IMR-90 (cell line): ENCODE data around the gene BTLA. TPM values are rescaled to one million over a fixed set of nuclear protein-coding genes. Genes with fewer than 3 reads are reported as not detected.

Experiments used
- ATAC-seq: fragments of 200-7000 bp; cut with Tn5 transposase; 2 replicates; pipeline ENCODE4 v1.9.1; 2020; ENCODE audit warnings: low read depth, mild to moderate bottlenecking, moderate library complexity
- BruUV-seq: library from RNA; stranded (reverse); fragments of 400-500 nt; replicated peaks from 2 replicates; lab custom pipeline; 2021; lab: Mats Ljungman, UMichigan
- CTCF ChIA-PET: fragments of 300-600 bp; formaldehyde crosslinking; extraction: SDS; loops from one replicate; lab custom pipeline; 2021; ENCODE audit warnings: antibody characterized with exemption; lab: Yijun Ruan, JAX
- POLR2A ChIA-PET: fragments of 300-600 bp; sonication (Branson Sonifier 250); formaldehyde crosslinking; loops from one replicate; lab custom pipeline; 2022; ENCODE audit warnings: antibody characterized with exemption; ENCODE audit not compliant: unreplicated experiment; lab: Charles Lee
- DNase-seq: peaks from one replicate; pipeline ENCODE4 v3.0.0; 2013
- H2AFZ ChIP-seq: replicated peaks from 2 replicates; pipeline ENCODE3; 2013; ENCODE audit warnings: low read length, mild to moderate bottlenecking; ENCODE audit not compliant: poor library complexity
- H2AK5ac ChIP-seq: 2 replicates; pipeline ENCODE4 v1.6.1; 2013; ENCODE audit warnings: low read depth, low read length, inconsistent platforms
- H2AK9ac ChIP-seq: replicated peaks from 2 replicates; pipeline ENCODE3; 2013; ENCODE audit warnings: mild to moderate bottlenecking, low read depth, low read length, moderate library complexity; ENCODE audit not compliant: poor library complexity
- H2BK120ac ChIP-seq: 2 replicates; pipeline ENCODE4 v1.6.1; 2013; ENCODE audit warnings: low read depth, low read length, inconsistent platforms
- H2BK15ac ChIP-seq: 3 replicates; pipeline ENCODE4 v1.6.1; 2013; ENCODE audit warnings: low read depth, low read length, inconsistent platforms
- H2BK20ac ChIP-seq: 2 replicates; pipeline ENCODE4 v1.6.1; 2013; ENCODE audit warnings: low read depth, mild to moderate bottlenecking, inconsistent platforms, low read length, moderate library complexity
- H2BK5ac ChIP-seq: 2 replicates; pipeline ENCODE4 v1.6.1; 2013; ENCODE audit warnings: mild to moderate bottlenecking, low read depth, low read length, inconsistent platforms; ENCODE audit not compliant: poor library complexity, severe bottlenecking
- H3K14ac ChIP-seq: replicated peaks from 2 replicates; pipeline ENCODE4 v1.6.1; 2013; ENCODE audit warnings: low read depth, low read length, inconsistent platforms
- H3K18ac ChIP-seq: 2 replicates; pipeline ENCODE4 v1.6.1; 2013; ENCODE audit warnings: low read depth, low read length, control low read depth
- H3K23ac ChIP-seq: 2 replicates; pipeline ENCODE4 v1.6.1; 2013; ENCODE audit warnings: low read depth, low read length, inconsistent platforms
- H3K27ac ChIP-seq: 2 replicates; pipeline ENCODE4 v1.5.1; 2013; ENCODE audit warnings: mild to moderate bottlenecking, control low read depth, low read length; ENCODE audit not compliant: insufficient read depth
- H3K27me3 ChIP-seq: 2 replicates; pipeline ENCODE4 v1.6.1; 2013; ENCODE audit warnings: low read length; ENCODE audit not compliant: control insufficient read depth, insufficient read depth
- H3K36me3 ChIP-seq: 2 replicates; pipeline ENCODE4 v1.6.1; 2013; ENCODE audit warnings: low read length, mixed read lengths; ENCODE audit not compliant: control insufficient read depth, insufficient read depth
- H3K4ac ChIP-seq: 2 replicates; pipeline ENCODE4 v1.6.1; 2013; ENCODE audit warnings: low read depth, low read length, inconsistent platforms
- H3K4me1 ChIP-seq: 2 replicates; pipeline ENCODE4 v1.6.1; 2013; ENCODE audit warnings: low read length, mixed read lengths; ENCODE audit not compliant: control insufficient read depth, insufficient read depth
- H3K4me2 ChIP-seq: 2 replicates; pipeline ENCODE4 v1.6.1; 2013; ENCODE audit warnings: low read depth, mild to moderate bottlenecking, control low read depth, low read length, moderate library complexity
- H3K4me3 ChIP-seq: 2 replicates; pipeline ENCODE4 v1.5.1; 2013; ENCODE audit warnings: low read depth, mild to moderate bottlenecking, control low read depth, low read length, moderate library complexity; ENCODE audit not compliant: insufficient read depth
- H3K56ac ChIP-seq: 2 replicates; pipeline ENCODE4 v1.6.1; 2013; ENCODE audit warnings: low read length, inconsistent platforms; ENCODE audit not compliant: insufficient read depth; ENCODE audit errors: extremely low read depth
- H3K79me1 ChIP-seq, 2 experiments: 2 replicates each; pipeline ENCODE4 v1.6.1; 2013; ENCODE audit warnings: low read length in 2 of 2, inconsistent platforms in 1 of 2, low read depth in 1 of 2
- H3K9ac ChIP-seq: 2 replicates; pipeline ENCODE4 v1.6.1; 2013; ENCODE audit warnings: low read depth, low read length, control low read depth
- H3K9me1 ChIP-seq: 2 replicates; pipeline ENCODE4 v1.6.1; 2013; ENCODE audit warnings: low read length, inconsistent platforms; ENCODE audit not compliant: insufficient read depth
- H3K9me3 ChIP-seq: 2 replicates; pipeline ENCODE4 v1.6.1; 2013; ENCODE audit warnings: low read length; ENCODE audit not compliant: control insufficient read depth, insufficient read depth
- H4K20me1 ChIP-seq: 2 replicates; pipeline ENCODE4 v1.6.1; 2013; ENCODE audit warnings: low read length, inconsistent platforms; ENCODE audit not compliant: insufficient read depth
- H4K5ac ChIP-seq: 2 replicates; pipeline ENCODE4 v1.6.1; 2013; ENCODE audit warnings: mild to moderate bottlenecking, low read depth, low read length, control low read depth
- H4K8ac ChIP-seq, 2 experiments: 2 replicates each; pipeline ENCODE4 v1.6.1; 2013; ENCODE audit warnings: low read depth in 2 of 2, low read length in 2 of 2, control low read depth in 1 of 2, inconsistent platforms in 1 of 2
- H4K91ac ChIP-seq: 2 replicates; pipeline ENCODE4 v1.6.1; 2013; ENCODE audit warnings: low read depth, low read length, inconsistent platforms; ENCODE audit not compliant: insufficient read depth
- BHLHE40 ChIP-seq: fragments of 150-350 bp; IDR thresholded peaks from 2 replicates; pipeline ENCODE4 v1.6.1; 2016; ENCODE audit warnings: mild to moderate bottlenecking, low read depth, low read length
- CEBPB ChIP-seq: IDR thresholded peaks from 2 replicates; pipeline ENCODE4 v1.6.1; 2012; ENCODE audit warnings: low read depth, low read length, improper control_type of control experiment
- CHD1 ChIP-seq: IDR thresholded peaks from 2 replicates; pipeline ENCODE4 v1.6.1; 2012; ENCODE audit warnings: low read depth, low read length, improper control_type of control experiment
- ELK1 ChIP-seq: fragments of 150-350 bp; IDR thresholded peaks from 2 replicates; pipeline ENCODE4 v1.6.1; 2016; ENCODE audit warnings: low read depth, mild to moderate bottlenecking, low read length, moderate library complexity, borderline replicate concordance
- FOS ChIP-seq: fragments of 150-350 bp; IDR thresholded peaks from 2 replicates; pipeline ENCODE4 v1.6.1; 2016; ENCODE audit warnings: low read depth, low read length
- MAFK ChIP-seq: IDR thresholded peaks from 2 replicates; pipeline ENCODE4 v1.6.1; 2012; ENCODE audit warnings: low read depth, low read length, improper control_type of control experiment
- MAZ ChIP-seq: IDR thresholded peaks from 2 replicates; pipeline ENCODE4 v1.6.1; 2012; ENCODE audit warnings: low read depth, mild to moderate bottlenecking, low read length, improper control_type of control experiment, moderate library complexity, borderline replicate concordance
- MXI1 ChIP-seq: IDR thresholded peaks from 2 replicates; pipeline ENCODE4 v1.6.1; 2012; ENCODE audit warnings: low read depth, mild to moderate bottlenecking, low read length, moderate library complexity, borderline replicate concordance
- NFE2L2 ChIP-seq: fragments of 150-350 bp; IDR thresholded peaks from 2 replicates; pipeline ENCODE4 v1.6.1; 2016; ENCODE audit warnings: low read depth, mild to moderate bottlenecking, low read length
- POLR2A ChIP-seq: IDR thresholded peaks from 2 replicates; pipeline ENCODE4 v1.6.1; 2012; ENCODE audit warnings: mild to moderate bottlenecking, low read depth, low read length
- RAD21 ChIP-seq: IDR thresholded peaks from 2 replicates; pipeline ENCODE4 v1.6.1; 2012; ENCODE audit warnings: low read length, improper control_type of control experiment
- RCOR1 ChIP-seq: IDR thresholded peaks from 2 replicates; pipeline ENCODE4 v1.6.1; 2012; ENCODE audit warnings: mild to moderate bottlenecking, low read length, improper control_type of control experiment; ENCODE audit not compliant: insufficient replicate concordance
- RFX5 ChIP-seq: IDR thresholded peaks from 2 replicates; pipeline ENCODE4 v1.8.0; 2012; ENCODE audit warnings: low read depth, mild to moderate bottlenecking, low read length, moderate library complexity
- SMC3 ChIP-seq: fragments of 150-350 bp; IDR thresholded peaks from 2 replicates; pipeline ENCODE4 v1.6.1; 2016; ENCODE audit warnings: low read depth, mild to moderate bottlenecking, antibody characterized with exemption, low read length, moderate library complexity
- USF2 ChIP-seq: fragments of 150-350 bp; IDR thresholded peaks from 2 replicates; pipeline ENCODE4 v1.6.1; 2017; ENCODE audit warnings: mild to moderate bottlenecking, antibody characterized with exemption, low read length, low read depth
- dilution Hi-C: fragments of 300-500 bp; cut with HindIII; formaldehyde crosslinking; loops from one replicate; pipeline ENCODE4 v1.14.3; 2018; ENCODE audit warnings: low sequenced_read_pairs; ENCODE audit not compliant: unreplicated experiment
- in situ Hi-C: fragments of 300-500 bp; cut with MboI; formaldehyde crosslinking; loops from 3 replicates; pipeline ENCODE4 v1.14.3; 2019; ENCODE audit warnings: low sequenced_read_pairs, inconsistent platforms, mixed read lengths
- intact Hi-C: fragments of 100-400 bp; cut with micrococcal nuclease; formaldehyde crosslinking; loops from 2 replicates; pipeline ENCODE4 v1.10.0; 2022
- polyA plus RNA-seq, 3 experiments: library from polyadenylated mRNA; depleted of rRNA; stranded (reverse); fragments of >200 nt; gene quantifications; 2 replicates each; pipeline ENCODE4 v1.2.3, GENCODE V29; 2012; ENCODE audit warnings: low replicate concordance in 1 of 3
- total RNA-seq: library from RNA; depleted of rRNA; stranded (reverse); fragments of >200 nt; gene quantifications from 2 replicates; pipeline ENCODE4 v1.2.3, GENCODE V29; 2012
- TF ChIP-seq, protein P1 (sequence below): conservative IDR thresholded peaks from 2 replicates; pipeline ENCODE4 v1.5.1; 2012; ENCODE audit warnings: mild to moderate bottlenecking, low read depth, low read length, improper control_type of control experiment

Gene BTLA
- total and polyA plus RNA-seq, 2 of the 4 experiments (the other 2 are of a cell fraction) = not detected

DNA sequence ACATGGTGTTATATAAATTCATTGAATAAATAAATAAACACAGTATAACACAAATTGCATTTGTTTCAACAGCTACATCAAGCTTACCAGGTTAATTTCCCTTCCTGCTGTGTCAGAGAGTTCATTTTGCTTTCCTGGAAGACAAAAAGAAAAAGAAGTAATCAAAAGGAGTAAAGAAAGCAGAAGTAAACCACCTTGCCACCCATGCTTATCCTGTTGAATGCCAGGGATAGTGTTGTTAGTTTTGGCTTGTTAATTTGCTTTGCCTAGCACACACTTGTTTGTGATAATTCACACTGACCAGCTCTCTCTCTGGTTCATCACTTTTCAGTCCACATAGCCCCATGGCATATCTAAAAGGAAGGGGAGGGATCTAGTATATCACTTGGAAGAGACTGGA, 29.6 kb downstream of the BTLA start:
- Histone ChIP-seq H4K20me1 (no peaks in the 10 kb centered on the region), H3K18ac (no peak overlapping the region), H3K4ac (no peak overlapping the region), H3K4me2 (no peak overlapping the region), H2BK120ac (no peak overlapping the region), H3K23ac (no peak overlapping the region), H3K56ac (no peak overlapping the region), H2AK9ac (no peak overlapping the region), H3K4me3 (no peak overlapping the region), H2BK15ac (no peak overlapping the region), H2BK20ac (no peak overlapping the region), H2AK5ac (no peak overlapping the region), H3K79me1 (no peaks in the 10 kb centered on the region), H3K27me3 (peaks cover 6% of the 10 kb centered on the region), H3K27ac (no peak overlapping the region), H3K9ac (no peak overlapping the region), H3K14ac (no peak overlapping the region), H3K9me3 (no peaks in the 10 kb centered on the region), H3K9me1 (no peaks in the 10 kb centered on the region), H2BK5ac (no peak overlapping the region), H4K91ac (no peak overlapping the region), H3K4me1 (no peaks in the 10 kb centered on the region), H4K8ac (no peak overlapping the region), H4K5ac (no peak overlapping the region), H3K36me3 (no peaks in the 10 kb centered on the region), H2AFZ (no peak overlapping the region)
- POLR2A ChIA-PET = no interaction called here
- dilution Hi-C loops = no loop called here
- in situ Hi-C loops = no loop called here
- CTCF ChIA-PET = no interaction called here
- DNase-seq (no peak), ATAC-seq (no peak)
- intact Hi-C loops = no loop called here
- BruUV-seq = no TSS peak
- TF ChIP-seq, protein P1, sequence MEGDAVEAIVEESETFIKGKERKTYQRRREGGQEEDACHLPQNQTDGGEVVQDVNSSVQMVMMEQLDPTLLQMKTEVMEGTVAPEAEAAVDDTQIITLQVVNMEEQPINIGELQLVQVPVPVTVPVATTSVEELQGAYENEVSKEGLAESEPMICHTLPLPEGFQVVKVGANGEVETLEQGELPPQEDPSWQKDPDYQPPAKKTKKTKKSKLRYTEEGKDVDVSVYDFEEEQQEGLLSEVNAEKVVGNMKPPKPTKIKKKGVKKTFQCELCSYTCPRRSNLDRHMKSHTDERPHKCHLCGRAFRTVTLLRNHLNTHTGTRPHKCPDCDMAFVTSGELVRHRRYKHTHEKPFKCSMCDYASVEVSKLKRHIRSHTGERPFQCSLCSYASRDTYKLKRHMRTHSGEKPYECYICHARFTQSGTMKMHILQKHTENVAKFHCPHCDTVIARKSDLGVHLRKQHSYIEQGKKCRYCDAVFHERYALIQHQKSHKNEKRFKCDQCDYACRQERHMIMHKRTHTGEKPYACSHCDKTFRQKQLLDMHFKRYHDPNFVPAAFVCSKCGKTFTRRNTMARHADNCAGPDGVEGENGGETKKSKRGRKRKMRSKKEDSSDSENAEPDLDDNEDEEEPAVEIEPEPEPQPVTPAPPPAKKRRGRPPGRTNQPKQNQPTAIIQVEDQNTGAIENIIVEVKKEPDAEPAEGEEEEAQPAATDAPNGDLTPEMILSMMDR = no peak
- no peak for TF ChIP-seq MAFK
- no peak for TF ChIP-seq NFE2L2
- TF ChIP-seq USF2 = no peak
- TF ChIP-seq MAZ = no peak
- no peak for TF ChIP-seq CHD1
- TF ChIP-seq FOS = no peak
- no peak for TF ChIP-seq POLR2A
- no peak for TF ChIP-seq RCOR1
- no peak for TF ChIP-seq MXI1
- no peak for TF ChIP-seq ELK1
- TF ChIP-seq SMC3 = no peak
- no peak for TF ChIP-seq BHLHE40
- no peak for TF ChIP-seq RFX5
- TF ChIP-seq RAD21 = no peak
- no peak for TF ChIP-seq CEBPB
